Brain microvascular endothelial cell (primary cell): ENCODE data around the gene FAT1.

Experiments
- DNase-seq: peaks from one replicate; pipeline ENCODE4 v3.0.0-alpha.2; 2020
- H3K27ac ChIP-seq: fragments of 250-450 bp; sonication (Bioruptor Pico); 2 replicates; pipeline ENCODE4 v1.5.1; 2020; ENCODE audit warnings: mild to moderate bottlenecking, moderate library complexity
- H3K27me3 ChIP-seq: fragments of 250-450 bp; sonication (Bioruptor Pico); replicated peaks from 2 replicates; pipeline ENCODE4 v1.5.1; 2020; ENCODE audit warnings: mild to moderate bottlenecking
- H3K36me3 ChIP-seq: fragments of 250-450 bp; sonication (Bioruptor Pico); replicated peaks from 2 replicates; pipeline ENCODE4 v1.5.1; 2020; ENCODE audit warnings: mild to moderate bottlenecking
- H3K4me3 ChIP-seq: 2 replicates; pipeline ENCODE4 v1.5.1; 2011; ENCODE audit warnings: low read depth, mild to moderate bottlenecking, control low read depth, low read length, moderate library complexity
- CTCF ChIP-seq: IDR thresholded peaks from 2 replicates; pipeline ENCODE4 v1.5.1; 2011; ENCODE audit warnings: low read depth, mild to moderate bottlenecking, moderate library complexity, low read length, control low read depth, inconsistent platforms; ENCODE audit errors: missing control alignments
- in situ Hi-C: cut with HindIII; loops from 2 replicates; pipeline ENCODE4 v1.10.0; 2017; ENCODE audit warnings: low sequenced_read_pairs, low pct_ligation_motif_present

FAT1 gene

GRCh38 chr4:186587416-186588018 is 136.1 kb downstream of the FAT1 start:
- in situ Hi-C loops: loop anchor here (25.0 kb wide), 1 partner anchor 300 kb away; no protein-coding TSS in a partner anchor
- Histone ChIP-seq H3K36me3 (peaks cover 36% of the 10 kb centered on the region), H3K4me3 (no peak overlapping the region), H3K27me3 (no peaks in the 10 kb centered on the region), H3K27ac (no peak overlapping the region)
- peak; percentile 63 for DNase-seq
- peak; percentile 91 for TF ChIP-seq CTCF

- Histone ChIP-seq H3K27ac (peak overlapping the region; percentile 11), H3K27me3 (no peaks in the 10 kb centered on the region), H3K36me3 (peaks cover 31% of the 10 kb centered on the region), H3K4me3 (no peak overlapping the region)
- TF ChIP-seq CTCF: no peak
- DNase-seq: peak; percentile 63
- in situ Hi-C loops: loop anchor here (25.0 kb wide), 1 partner anchor 299 kb away; no protein-coding TSS in a partner anchor
These were observed 137.5 kb downstream of the FAT1 start for GRCh38 chr4:186586205-186586604.

GRCh38 chr4:186584912-186585311 is 138.7 kb downstream of the FAT1 start:
- Histone ChIP-seq H3K4me3 (no peak overlapping the region), H3K27ac (no peak overlapping the region), H3K27me3 (no peaks in the 10 kb centered on the region), H3K36me3 (peaks cover 23% of the 10 kb centered on the region)
- no peak for TF ChIP-seq CTCF
- DNase-seq: no peak
- in situ Hi-C loops: loop anchor here (25.0 kb wide), 1 partner anchor 298 kb away; no protein-coding TSS in a partner anchor

DNA sequence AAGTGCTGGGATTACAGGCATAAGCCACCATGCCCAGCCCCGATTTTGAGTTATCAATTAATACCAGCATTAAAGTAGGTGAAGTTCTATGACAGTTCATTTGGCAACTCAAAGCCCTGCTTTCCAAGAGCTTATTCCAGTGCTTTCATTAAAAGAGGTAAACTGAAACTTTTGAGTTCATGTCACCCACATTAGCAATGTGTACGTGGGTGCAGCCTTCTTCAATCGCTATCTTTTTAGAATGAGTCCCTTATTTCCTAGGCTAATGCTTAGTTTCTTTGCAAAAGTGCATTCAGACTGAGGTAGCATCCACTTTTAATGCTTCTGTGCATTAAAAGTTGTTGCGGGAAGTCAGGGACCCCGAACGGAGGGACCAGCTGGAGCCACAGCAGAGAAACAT is 142.2 kb downstream of the FAT1 start:
- Histone ChIP-seq H3K36me3 (peaks cover 10% of the 10 kb centered on the region), H3K4me3 (no peak overlapping the region), H3K27me3 (no peaks in the 10 kb centered on the region), H3K27ac (no peak overlapping the region)
- no peak for DNase-seq
- in situ Hi-C loops: loop anchor here (25.0 kb wide), 1 partner anchor 294 kb away; no protein-coding TSS in a partner anchor
- no peak for TF ChIP-seq CTCF

GRCh38 chr4:186580669-186581068 is 143.0 kb downstream of the FAT1 start:
- Histone ChIP-seq H3K4me3 (no peak overlapping the region), H3K27me3 (no peaks in the 10 kb centered on the region), H3K36me3 (peaks cover 10% of the 10 kb centered on the region), H3K27ac (no peak overlapping the region)
- no peak for DNase-seq
- in situ Hi-C loops: loop anchor here (25.0 kb wide), 1 partner anchor 293 kb away; no protein-coding TSS in a partner anchor
- TF ChIP-seq CTCF: no peak
